SK-N-MC (cell line): ENCODE data around the gene TAS1R3.

Experiments used
- EZH2 ChIP-seq: fragments of 200-600 bp; sonication (generic); IDR thresholded peaks from one replicate; pipeline ENCODE4 v1.6.1; 2017; ENCODE audit warnings: antibody characterized with exemption
- FOXP2 ChIP-seq: optimal IDR thresholded peaks from 2 replicates; pipeline ENCODE3; 2011; ENCODE audit warnings: mild to moderate bottlenecking, moderate library complexity; ENCODE audit not compliant: insufficient read depth; ENCODE audit errors: extremely low read length, control extremely low read depth
- POLR2AphosphoS5 ChIP-seq: IDR thresholded peaks from 2 replicates; pipeline ENCODE4 v1.6.1; 2012; ENCODE audit warnings: mild to moderate bottlenecking, low read depth, low read length, borderline replicate concordance

DNA sequence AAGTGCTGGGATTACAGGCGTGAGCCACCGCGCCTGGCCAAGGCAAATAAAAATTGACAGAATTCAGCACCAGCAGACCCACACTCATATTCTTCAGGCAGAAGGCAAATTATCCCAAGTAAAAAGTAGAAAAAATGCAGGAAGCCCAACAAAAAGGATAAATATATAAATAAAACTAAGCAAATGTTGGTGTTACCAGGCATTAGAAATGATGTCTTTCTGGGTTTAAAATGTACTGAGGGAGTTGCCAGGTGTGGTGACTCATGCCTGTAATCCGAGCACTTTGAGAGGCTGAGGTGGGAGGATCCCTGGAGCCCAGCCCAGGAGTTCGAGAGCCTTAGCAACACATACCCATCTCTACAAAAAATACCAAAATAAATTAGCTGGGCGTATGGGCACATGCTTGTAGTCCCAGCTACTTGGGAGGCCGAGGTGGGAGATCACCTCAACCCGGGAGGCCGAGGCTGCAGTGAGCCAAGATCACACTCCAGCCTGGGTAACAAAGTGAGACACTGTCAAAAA is 12.9 kb upstream of the TAS1R3 start:
- TF ChIP-seq EZH2 (no peak), POLR2AphosphoS5 (no peak), FOXP2 (no peak)
